DOHH2 (cell line): Measurements from ENCODE around the gene CIT.

Source experiments
- EZH2phosphoT487 ChIP-seq: fragments of 200-600 bp; sonication (generic); IDR thresholded peaks from 2 replicates; pipeline ENCODE4 v1.6.1; 2017; ENCODE audit warnings: borderline replicate concordance, mild to moderate bottlenecking, antibody characterized with exemption, low read length, moderate library complexity, mixed read lengths
- TF ChIP-seq, protein P1 (sequence below): fragments of 200-600 bp; sonication (generic); IDR thresholded peaks from one replicate; pipeline ENCODE4 v1.5.1; 2014; ENCODE audit warnings: antibody characterized with exemption, mild to moderate bottlenecking, low read depth, low read length; ENCODE audit not compliant: poor library complexity, severe bottlenecking

DNA sequence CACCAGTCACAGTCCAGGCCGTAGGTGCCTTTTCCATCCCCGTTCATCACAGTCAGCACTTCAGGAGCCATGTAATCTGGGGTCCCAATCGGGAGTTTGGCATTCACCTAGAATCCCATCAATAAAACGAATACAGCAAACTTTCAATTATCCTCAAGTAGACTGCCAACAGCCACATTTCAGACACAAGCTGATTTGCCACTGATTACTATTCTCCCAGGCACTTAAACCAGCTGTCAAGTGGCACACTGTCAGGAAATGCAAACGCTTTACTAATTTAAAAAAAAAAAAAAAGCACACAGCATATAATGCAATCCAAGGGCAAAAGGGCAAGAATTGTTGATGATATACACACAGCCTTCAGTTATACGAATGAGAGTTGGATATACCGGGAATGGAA, 51.9 kb downstream of the CIT start:
- TF ChIP-seq, protein P1, sequence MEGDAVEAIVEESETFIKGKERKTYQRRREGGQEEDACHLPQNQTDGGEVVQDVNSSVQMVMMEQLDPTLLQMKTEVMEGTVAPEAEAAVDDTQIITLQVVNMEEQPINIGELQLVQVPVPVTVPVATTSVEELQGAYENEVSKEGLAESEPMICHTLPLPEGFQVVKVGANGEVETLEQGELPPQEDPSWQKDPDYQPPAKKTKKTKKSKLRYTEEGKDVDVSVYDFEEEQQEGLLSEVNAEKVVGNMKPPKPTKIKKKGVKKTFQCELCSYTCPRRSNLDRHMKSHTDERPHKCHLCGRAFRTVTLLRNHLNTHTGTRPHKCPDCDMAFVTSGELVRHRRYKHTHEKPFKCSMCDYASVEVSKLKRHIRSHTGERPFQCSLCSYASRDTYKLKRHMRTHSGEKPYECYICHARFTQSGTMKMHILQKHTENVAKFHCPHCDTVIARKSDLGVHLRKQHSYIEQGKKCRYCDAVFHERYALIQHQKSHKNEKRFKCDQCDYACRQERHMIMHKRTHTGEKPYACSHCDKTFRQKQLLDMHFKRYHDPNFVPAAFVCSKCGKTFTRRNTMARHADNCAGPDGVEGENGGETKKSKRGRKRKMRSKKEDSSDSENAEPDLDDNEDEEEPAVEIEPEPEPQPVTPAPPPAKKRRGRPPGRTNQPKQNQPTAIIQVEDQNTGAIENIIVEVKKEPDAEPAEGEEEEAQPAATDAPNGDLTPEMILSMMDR = no peak
- TF ChIP-seq EZH2phosphoT487 = no peak
